GM18868 (cell line): ENCODE data around the gene PHF23.
"Not testable (repeated sequence)": the region's sequence is repeated elsewhere in the genome, so short reads cannot be mapped to it uniquely, and the experiment has no call there.

Source experiments
- ATAC-seq: cut with Tn5 transposase; IDR thresholded peaks from one replicate; pipeline ENCODE4 v1.9.1; 2021; ENCODE audit warnings: mild to moderate bottlenecking, moderate library complexity; ENCODE audit not compliant: unreplicated experiment

Gene PHF23

DNA sequence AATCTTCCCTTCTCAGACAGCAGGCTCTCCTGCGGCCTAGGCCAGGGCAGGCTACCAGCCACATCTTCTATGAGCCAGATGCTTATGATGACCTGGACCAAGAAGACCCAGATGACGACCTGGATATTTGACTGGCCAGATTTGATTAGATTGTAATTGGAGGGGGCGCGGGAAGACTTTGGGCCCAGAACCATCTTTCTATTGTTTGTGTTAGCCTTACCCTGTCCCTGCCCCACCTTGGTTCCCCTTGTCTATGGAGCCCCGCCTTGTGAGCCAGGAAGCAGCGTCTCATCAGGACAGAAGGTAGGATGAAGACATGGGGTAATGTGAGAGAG, 20.3 kb upstream of the PHF23 start:
- no peak for ATAC-seq

GRCh38 chr17:7258731-7259554, 19.7 kb upstream of the PHF23 start:
- ATAC-seq, result no peak

DNA sequence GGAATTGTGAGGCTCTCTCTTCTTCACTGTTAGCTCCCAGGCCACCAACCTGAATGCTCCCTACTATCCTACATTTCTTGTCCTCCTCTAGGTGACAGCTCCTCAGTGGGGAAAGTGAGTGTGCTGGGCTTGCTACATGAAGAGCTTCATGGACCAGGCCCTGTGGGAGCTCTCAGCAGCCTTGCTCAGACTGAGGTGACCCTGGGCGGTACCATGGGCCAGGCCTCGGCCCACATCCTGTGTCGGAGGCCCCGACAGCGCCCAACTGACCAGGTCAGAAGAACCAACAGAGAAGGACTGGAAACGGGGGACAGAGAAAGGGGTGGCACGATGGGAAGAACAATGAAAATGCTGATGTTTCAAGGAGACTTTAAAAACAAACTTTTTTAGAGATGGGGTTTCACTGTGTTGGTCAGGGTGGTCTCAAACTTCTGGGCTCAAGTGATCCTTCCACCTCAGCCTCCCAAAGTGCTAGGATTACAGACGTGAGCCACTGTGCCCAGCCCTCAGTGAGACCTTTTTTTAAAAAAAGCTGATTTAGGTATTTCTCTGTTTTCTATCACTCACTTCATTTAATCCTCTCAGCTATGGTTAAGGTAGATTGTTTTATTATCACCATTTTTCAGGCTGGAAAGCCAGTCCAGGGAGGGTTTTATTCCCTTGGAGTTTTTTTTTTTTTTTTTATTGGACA, 17.7 kb upstream of the PHF23 start:
- ATAC-seq, result no peak

DNA sequence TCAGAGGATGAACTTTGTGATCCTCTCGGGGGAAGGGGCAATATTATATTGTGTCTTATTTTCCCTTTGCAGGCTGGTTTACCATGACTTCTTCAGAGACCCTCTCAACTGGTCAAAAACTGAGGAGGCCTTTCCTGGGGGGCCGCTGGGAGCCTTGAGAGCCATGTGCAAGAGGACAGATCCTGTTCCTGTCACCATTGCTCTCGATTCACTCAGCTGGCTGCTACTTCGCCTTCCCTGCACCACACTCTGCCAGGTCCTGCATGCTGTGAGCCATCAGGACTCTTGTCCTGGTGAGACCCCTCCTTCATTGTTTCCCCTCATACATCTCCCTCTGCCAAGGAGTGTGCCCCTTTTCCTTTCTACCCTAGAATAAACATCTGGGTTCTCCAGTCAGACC, 15.3 kb upstream of the PHF23 start:
- no peak for ATAC-seq

- ATAC-seq, result no peak
Measured at GRCh38 chr17:7253082-7253481, 13.8 kb upstream of the PHF23 start.

GRCh38 chr17:7252176-7253043, 13.2 kb upstream of the PHF23 start, which contains the start of gene ELP5:
Gene ELP5, plus strand, starts transcription at chr17:7252215. Its CDS starts 336 bp downstream, at chr17:7252551.
- peak; percentile 53 for ATAC-seq

- ATAC-seq, result peak; percentile 87
Measured at GRCh38 chr17:7251661-7252175, 12.5 kb upstream of the PHF23 start, which contains the start of gene CTDNEP1. Gene CTDNEP1, minus strand, starts transcription at chr17:7251734. Its CDS starts 438 bp downstream, at chr17:7251296.

GRCh38 chr17:7250695-7251627, 11.7 kb upstream of the PHF23 start:
- ATAC-seq, result no peak

- no peak for ATAC-seq
Measured at GRCh38 chr17:7249830-7250229, 10.6 kb upstream of the PHF23 start.

DNA sequence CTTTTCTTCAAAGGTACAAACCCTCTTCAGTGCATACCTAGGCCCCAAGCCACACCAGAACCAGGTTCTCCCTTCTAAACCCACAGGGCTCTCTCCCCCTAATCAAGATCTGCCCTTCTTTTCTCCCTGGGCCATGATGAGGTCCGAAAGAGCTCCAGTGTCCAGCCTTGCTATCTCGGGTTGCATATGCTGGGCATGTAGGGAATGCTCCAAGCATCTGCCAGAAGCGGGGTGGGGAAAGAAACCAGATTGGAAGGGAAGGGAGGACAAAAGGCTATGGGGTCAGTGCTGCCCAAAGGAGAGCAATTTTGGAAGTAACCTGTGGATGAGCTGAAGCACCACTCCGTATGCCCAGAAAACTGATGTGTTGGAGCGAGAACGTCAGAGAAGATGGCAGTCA, 10.0 kb upstream of the PHF23 start:
- ATAC-seq, result no peak

GRCh38 chr17:7248796-7249195, 9.5 kb upstream of the PHF23 start:
- ATAC-seq, result no peak

- ATAC-seq, result no peak
Measured at GRCh38 chr17:7246779-7247178, 7.5 kb upstream of the PHF23 start.

GRCh38 chr17:7243838-7244237, 4.6 kb upstream of the PHF23 start:
- ATAC-seq, result not testable (repeated sequence)

- no peak for ATAC-seq
Measured at GRCh38 chr17:7243453-7243729, 4.1 kb upstream of the PHF23 start.

- no peak for ATAC-seq
Measured at GRCh38 chr17:7242717-7243452, 3.6 kb upstream of the PHF23 start.

- no peak for ATAC-seq
Measured at GRCh38 chr17:7241783-7242716, 2.8 kb upstream of the PHF23 start, which contains the start of gene GABARAP. Gene GABARAP, minus strand, starts transcription at chr17:7242449. Its CDS starts 119 bp downstream, at chr17:7242330.

GRCh38 chr17:7241090-7241733, 2.0 kb upstream of the PHF23 start:
- no peak for ATAC-seq

DNA sequence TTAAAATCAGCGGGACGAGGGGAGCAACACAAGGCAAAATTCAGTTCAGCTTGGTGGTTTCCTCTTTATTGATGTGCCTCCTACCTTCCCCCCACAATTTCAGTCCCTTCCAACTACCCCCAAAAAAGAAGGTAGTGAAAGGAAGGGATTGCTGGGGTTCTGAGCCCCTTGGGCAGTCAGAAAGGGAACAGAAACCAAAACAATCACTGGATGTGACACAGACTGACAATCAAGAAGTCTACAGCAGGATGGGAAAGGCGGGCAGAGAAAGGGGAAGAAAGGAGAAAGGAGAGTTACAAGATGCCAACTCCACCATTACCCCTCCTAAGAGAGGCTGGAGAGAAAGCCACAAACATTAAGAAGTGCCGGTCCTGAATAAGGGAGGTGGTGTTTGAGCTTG, 1.1 kb upstream of the PHF23 start:
- ATAC-seq, result no peak
